ENCODE results near the gene ERC2. TPM values are rescaled to one million over a fixed set of nuclear protein-coding genes. Genes with fewer than 3 reads are reported as not detected.

The ERC2 gene
- polyA plus RNA-seq, 3 donors: not detected

GRCh38 chr3:55923207-55923606, 545.1 kb downstream of the ERC2 start:
- Mint-ChIP-seq H3K4me3 (no peak overlapping the region), H3K27me3 (ENCODE audit: low read depth in 3 of 3) (no peaks in the 10 kb centered on the region), H3K36me3 (no peaks in the 10 kb centered on the region), H3K27ac (no peak overlapping the region), H3K9me3 (peaks cover 0 to 5% (median 0%) of the 10 kb centered on the region in 7 donors), H3K4me1 (no peaks in the 10 kb centered on the region)
- no peak for DNase-seq
- Histone ChIP-seq H3K4me3 (replicated peaks in 1 of 3; ENCODE audit: low read depth in 2 of 3, low read length in 3 of 3) (no peak overlapping the region), H3K36me3 (replicated peaks in 1 of 2; ENCODE audit: control insufficient read depth in 1 of 2, insufficient read depth in 2 of 2, low read length in 2 of 2) (no peaks in the 10 kb centered on the region), H3K79me2 (ENCODE audit: insufficient read depth, low read length) (no peaks in the 10 kb centered on the region), H3K9ac (ENCODE audit: insufficient read depth, low read length, poor library complexity, severe bottlenecking) (no peak overlapping the region), H2AFZ (ENCODE audit: insufficient read depth, low read depth, low read length, poor library complexity, severe bottlenecking) (no peak overlapping the region), H4K20me1 (ENCODE audit: insufficient read depth, low read length) (no peaks in the 10 kb centered on the region), H3K9me3 (replicated peaks in 1 of 2; ENCODE audit: control insufficient read depth in 1 of 2, insufficient read depth in 1 of 2, low read length in 2 of 2) (no peaks in the 10 kb centered on the region), H3K4me1 (ENCODE audit: control insufficient read depth in 1 of 2, insufficient read depth in 2 of 2, low read length in 2 of 2) (no peaks in the 10 kb centered on the region), H3K4me2 (replicated peaks; ENCODE audit: extremely low read depth, low read length, poor library complexity, severe bottlenecking) (no peak overlapping the region), H3K27me3 (ENCODE audit: control insufficient read depth in 2 of 2, insufficient read depth in 2 of 2, low read length in 2 of 2) (no peaks in the 10 kb centered on the region), H3K27ac (ENCODE audit: low read depth in 1 of 2, low read length in 2 of 2) (no peak overlapping the region)
- WGBS (ENCODE audit: insufficient coverage): no CpG with 5 or more reads among the region's 2 CpGs
- intact Hi-C loops (cut with micrococcal nuclease): no loop called here
- TF ChIP-seq CTCF (IDR thresholded peaks at IDR 0.05): no peak

- no peak overlapping the region for H3K9ac ChIP-seq (ENCODE audit: insufficient read depth, low read length, poor library complexity, severe bottlenecking)
- H3K4me1 Mint-ChIP-seq: no peaks in the 10 kb centered on the region
- intact Hi-C loops (cut with micrococcal nuclease): no loop called here
- H3K4me1 ChIP-seq (ENCODE audit: control insufficient read depth in 1 of 2, insufficient read depth in 2 of 2, low read length in 2 of 2): no peaks in the 10 kb centered on the region
- H2AFZ ChIP-seq (ENCODE audit: insufficient read depth, low read depth, low read length, poor library complexity, severe bottlenecking): no peak overlapping the region
- no peak overlapping the region for H3K4me3 ChIP-seq (replicated peaks in 1 of 3; ENCODE audit: low read depth in 2 of 3, low read length in 3 of 3)
- no peak overlapping the region for H3K4me3 Mint-ChIP-seq
- no peak for DNase-seq
- H3K36me3 Mint-ChIP-seq: no peaks in the 10 kb centered on the region
- no peak overlapping the region for H3K27ac Mint-ChIP-seq
- H3K36me3 ChIP-seq (replicated peaks in 1 of 2; ENCODE audit: control insufficient read depth in 1 of 2, insufficient read depth in 2 of 2, low read length in 2 of 2): no peaks in the 10 kb centered on the region
- H3K4me2 ChIP-seq (replicated peaks; ENCODE audit: extremely low read depth, low read length, poor library complexity, severe bottlenecking): no peak overlapping the region
- H3K27ac ChIP-seq (ENCODE audit: low read depth in 1 of 2, low read length in 2 of 2): no peak overlapping the region
- H4K20me1 ChIP-seq (ENCODE audit: insufficient read depth, low read length): no peaks in the 10 kb centered on the region
- H3K27me3 ChIP-seq (ENCODE audit: control insufficient read depth in 2 of 2, insufficient read depth in 2 of 2, low read length in 2 of 2): no peaks in the 10 kb centered on the region
- H3K79me2 ChIP-seq (ENCODE audit: insufficient read depth, low read length): no peaks in the 10 kb centered on the region
- TF ChIP-seq CTCF (IDR thresholded peaks at IDR 0.05): no peak
- H3K9me3 Mint-ChIP-seq: peaks cover 0 to 1% (median 0%) of the 10 kb centered on the region in 7 donors
- H3K9me3 ChIP-seq (replicated peaks in 1 of 2; ENCODE audit: control insufficient read depth in 1 of 2, insufficient read depth in 1 of 2, low read length in 2 of 2): no peaks in the 10 kb centered on the region
- WGBS (ENCODE audit: insufficient coverage): no CpG with 5 or more reads among the region's 2 CpGs
- peaks cover 0 to 2% (median 0%) of the 10 kb centered on the region in 3 donors for H3K27me3 Mint-ChIP-seq (ENCODE audit: low read depth in 3 of 3)
Observed at GRCh38 chr3:55912880-55913279, 555.4 kb downstream of the ERC2 start.

All from CD14-positive monocyte (primary cell).